HepG2 (cell line): ENCODE data around the gene DPH7. TPM values are rescaled to one million over a fixed set of nuclear protein-coding genes. Genes with fewer than 3 reads are reported as not detected.

Experiments used
- ATAC-seq: fragments of 200-7000 bp; cut with Tn5 transposase; 3 replicates; pipeline ENCODE4 v1.9.1; 2020; ENCODE audit warnings: mild to moderate bottlenecking, moderate library complexity
- BruUV-seq: library from RNA; stranded (reverse); fragments of 400-500 nt; replicated peaks from 2 replicates; lab custom pipeline; 2021; lab: Mats Ljungman, UMichigan
- CTCF ChIA-PET: fragments of 300-600 bp; formaldehyde crosslinking; extraction: SDS; loops from one replicate; lab custom pipeline; 2021; ENCODE audit warnings: low total read pairs, inconsistent platforms, low intra/inter-chr PET ratio; lab: Yijun Ruan, JAX
- POLR2A ChIA-PET: fragments of 350-600 bp; sonication (Branson Sonifier 250); formaldehyde crosslinking; loops from one replicate; lab custom pipeline; 2020; ENCODE audit warnings: antibody characterized with exemption, inconsistent platforms; lab: Yijun Ruan, JAX
- DNase-seq: peaks from one replicate; pipeline ENCODE4 v3.0.0-alpha.2; 2015; ENCODE audit warnings: low spot score
- FAIRE-seq: peaks from 3 replicates; lab custom pipeline; 2011; peaks lifted over from hg19 to GRCh38; lab: Jason Lieb, UNC
- H2AFZ ChIP-seq: one replicate; pipeline ENCODE4 v1.6.1; 2011; ENCODE audit warnings: low read length, inconsistent platforms
- H3K27ac ChIP-seq: fragments of 300-600 bp; 3 replicates; pipeline ENCODE4 v1.8.0; 2011; ENCODE audit warnings: mixed run types, mild to moderate bottlenecking, mixed read lengths, low read length, inconsistent platforms; ENCODE audit not compliant: insufficient read depth; ENCODE audit errors: extremely low read length
- H3K27me3 ChIP-seq, 2 experiments: fragments of 200-600 bp in 1 of 2; 2 replicates in 1 of 2; 3 replicates in 1 of 2; pipeline versions ENCODE4 v1.6.0 to v1.8.0; 2011; ENCODE audit warnings: low read length in 2 of 2, mild to moderate bottlenecking in 2 of 2, moderate library complexity in 2 of 2, inconsistent platforms in 1 of 2; ENCODE audit not compliant: insufficient read depth in 2 of 2, control insufficient read depth in 1 of 2
- H3K36me3 ChIP-seq, 2 experiments: fragments of 200-600 bp in 1 of 2; replicated peaks in 1 of 2; 2 replicates in 1 of 2; 3 replicates in 1 of 2; pipeline versions ENCODE4 v1.5.1 to v1.8.0; 2011; ENCODE audit warnings: low read length in 2 of 2, inconsistent platforms in 1 of 2; ENCODE audit not compliant: insufficient read depth in 2 of 2, control insufficient read depth in 1 of 2
- H3K4me1 ChIP-seq: 2 replicates; pipeline ENCODE4 v1.5.1; 2012; ENCODE audit warnings: low read length, inconsistent platforms; ENCODE audit not compliant: insufficient read depth
- H3K4me2 ChIP-seq: 2 replicates; pipeline ENCODE4 v1.6.0; 2011; ENCODE audit warnings: low read depth, low read length, inconsistent platforms
- H3K4me3 ChIP-seq, 3 experiments: fragments of 200-600 bp in 1 of 3; sonication (generic), shearing (Covaris generic) in 1 of 3; replicated peaks in 1 of 3; 2 replicates each; pipeline ENCODE4 v1.5.1; 2011 to 2016; ENCODE audit warnings: low read length in 3 of 3, inconsistent platforms in 2 of 3, low read depth in 2 of 3, mild to moderate bottlenecking in 2 of 3, control low read depth in 1 of 3, mixed read lengths in 1 of 3; ENCODE audit not compliant: insufficient read depth in 1 of 3
- H3K79me2 ChIP-seq: one replicate; pipeline ENCODE4 v1.6.1; 2011; ENCODE audit warnings: low read length, inconsistent platforms; ENCODE audit not compliant: insufficient read depth
- H3K9ac ChIP-seq: 2 replicates; pipeline ENCODE4 v1.6.0; 2011; ENCODE audit warnings: mild to moderate bottlenecking, low read depth, low read length, inconsistent platforms; ENCODE audit not compliant: insufficient read depth
- H3K9me3 ChIP-seq: 2 replicates; pipeline ENCODE4 v1.5.1; 2012; ENCODE audit warnings: mild to moderate bottlenecking, low read length
- H4K20me1 ChIP-seq: 2 replicates; pipeline ENCODE4 v1.6.0; 2011; ENCODE audit warnings: inconsistent platforms, mild to moderate bottlenecking, low read length, moderate library complexity; ENCODE audit not compliant: insufficient read depth
- HDAC2 ChIP-seq: sonication (generic); formaldehyde crosslinking; IDR thresholded peaks from 2 replicates; pipeline ENCODE4 v1.4.0; 2020; ENCODE audit warnings: missing genetic modification reagents
- HOXA7 ChIP-seq: sonication (generic); formaldehyde crosslinking; IDR thresholded peaks from 2 replicates; pipeline ENCODE4 v1.8.1; 2022; ENCODE audit warnings: mild to moderate bottlenecking, missing genetic modification reagents, moderate library complexity
- NONO ChIP-seq, 2 experiments: fragments of 450-650 bp in 1 of 2; sonication (generic) in 1 of 2; formaldehyde crosslinking in 1 of 2; IDR thresholded peaks in 1 of 2; conservative IDR thresholded peaks in 1 of 2; 2 replicates each; pipeline versions ENCODE4 v1.6.1 to v1.8.0; 2017 to 2022; ENCODE audit warnings: mild to moderate bottlenecking in 1 of 2, missing genetic modification reagents in 1 of 2, moderate library complexity in 1 of 2
- WGBS: methylation state at CpG from one replicate; pipeline ENCODE4 v1.1.6; 2017; ENCODE audit warnings: low lambda C conversion rate; 5-methylcytosine and 5-hydroxymethylcytosine counted together
- in situ Hi-C: cut with HindIII; loops from 2 replicates; pipeline ENCODE4 v1.10.0; 2017; ENCODE audit warnings: low pct_unique_long_range_greater_than_20kb; ENCODE audit not compliant: extremely low pct_ligation_motif_present
- intact Hi-C: fragments of 100-400 bp; cut with micrococcal nuclease; formaldehyde crosslinking; loops from one replicate; pipeline ENCODE4 v1.10.0; 2022; ENCODE audit not compliant: unreplicated experiment
- polyA plus RNA-seq, 8 experiments: library from polyadenylated mRNA; depleted of rRNA in 3 of 8; stranded (reverse) in 7 of 8; unstranded in 1 of 8; fragments of >200 nt; fragmentation: Illumina TruSeq in 4 of 8; extraction: Trizol in 4 of 8; gene quantifications; 2 replicates each; pipeline versions ENCODE4 v1.2.1 to v1.2.3, GENCODE V29; 2011 to 2016; ENCODE audit warnings: low read depth in 4 of 8, missing spikeins in 1 of 8, mixed read lengths in 1 of 8; ENCODE audit not compliant: insufficient read depth in 1 of 8
- total RNA-seq, 5 experiments: library from RNA; depleted of rRNA; stranded (reverse); fragments of >200 nt; fragmentation: Illumina TruSeq; extraction: Trizol; gene quantifications; 2 replicates each; pipeline ENCODE4 v1.2.3, GENCODE V29; 2016; ENCODE audit warnings: low read depth in 1 of 5
- TF ChIP-seq, protein P1 (sequence below): sonication (generic); formaldehyde crosslinking; IDR thresholded peaks from 2 replicates; pipeline ENCODE4 v1.5.0; 2020; ENCODE audit warnings: mild to moderate bottlenecking, missing genetic modification reagents

DPH7 gene
- total and polyA plus RNA-seq, 2 of the 13 experiments (the other 11 are each of a cell fraction or from before 2014, with no cell fraction given), result 27.6 to 31.6 TPM

DNA sequence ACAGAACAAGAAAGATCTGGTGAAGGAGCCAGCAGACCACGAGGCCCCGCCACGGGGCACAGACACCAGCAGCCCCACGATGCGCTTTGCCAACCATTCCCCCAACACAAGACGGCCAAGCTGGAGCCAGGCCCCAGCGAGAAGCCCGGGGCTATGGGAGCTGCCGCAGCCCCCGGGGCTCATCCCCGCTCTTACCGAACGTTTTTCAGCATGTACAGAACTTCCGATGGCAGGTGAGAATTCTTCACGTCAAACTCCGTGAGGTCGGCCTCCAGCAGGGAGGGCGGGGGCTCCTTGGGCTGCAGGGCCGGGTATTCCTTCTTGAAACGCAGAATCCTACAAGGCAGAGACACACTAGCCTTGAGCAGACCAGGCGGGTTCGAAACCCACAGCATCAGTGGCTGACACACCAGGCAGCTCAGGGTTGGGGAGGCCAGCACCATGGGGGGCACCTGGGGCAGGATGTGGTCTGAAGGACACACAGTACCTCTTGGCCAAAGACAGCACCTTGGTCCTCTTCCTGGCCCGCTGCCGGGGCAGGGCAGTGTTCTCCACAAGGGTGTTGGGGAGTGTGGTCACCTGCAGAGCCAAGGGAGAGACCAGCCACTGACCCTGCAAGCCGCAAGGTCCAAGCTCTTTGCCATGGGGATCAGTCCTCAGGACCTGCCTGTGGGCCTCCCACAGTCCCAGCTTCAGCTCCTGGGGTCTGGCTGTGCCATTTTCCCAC is 35.3 kb downstream of the DPH7 start:
- WGBS, result 84% methylated on average over 9 of the region's 25 CpGs
- H3K36me3 ChIP-seq, result no peaks in the 10 kb centered on the region
- H3K9ac ChIP-seq, result no peak overlapping the region
- DNase-seq, result no peak
- H3K9me3 ChIP-seq, result peaks cover 10% of the 10 kb centered on the region; the same call in 1 of the 2 replicates
- intact Hi-C loops, result no loop called here
- H3K4me1 ChIP-seq, result no peaks in the 10 kb centered on the region; the same call in 1 of the 2 replicates
- H2AFZ ChIP-seq, result no peak overlapping the region
- TF ChIP-seq HDAC2 (CRISPR knock-in tag), result no peak
- TF ChIP-seq HOXA7 (CRISPR knock-in tag), result no peak
- TF ChIP-seq, protein P1, sequence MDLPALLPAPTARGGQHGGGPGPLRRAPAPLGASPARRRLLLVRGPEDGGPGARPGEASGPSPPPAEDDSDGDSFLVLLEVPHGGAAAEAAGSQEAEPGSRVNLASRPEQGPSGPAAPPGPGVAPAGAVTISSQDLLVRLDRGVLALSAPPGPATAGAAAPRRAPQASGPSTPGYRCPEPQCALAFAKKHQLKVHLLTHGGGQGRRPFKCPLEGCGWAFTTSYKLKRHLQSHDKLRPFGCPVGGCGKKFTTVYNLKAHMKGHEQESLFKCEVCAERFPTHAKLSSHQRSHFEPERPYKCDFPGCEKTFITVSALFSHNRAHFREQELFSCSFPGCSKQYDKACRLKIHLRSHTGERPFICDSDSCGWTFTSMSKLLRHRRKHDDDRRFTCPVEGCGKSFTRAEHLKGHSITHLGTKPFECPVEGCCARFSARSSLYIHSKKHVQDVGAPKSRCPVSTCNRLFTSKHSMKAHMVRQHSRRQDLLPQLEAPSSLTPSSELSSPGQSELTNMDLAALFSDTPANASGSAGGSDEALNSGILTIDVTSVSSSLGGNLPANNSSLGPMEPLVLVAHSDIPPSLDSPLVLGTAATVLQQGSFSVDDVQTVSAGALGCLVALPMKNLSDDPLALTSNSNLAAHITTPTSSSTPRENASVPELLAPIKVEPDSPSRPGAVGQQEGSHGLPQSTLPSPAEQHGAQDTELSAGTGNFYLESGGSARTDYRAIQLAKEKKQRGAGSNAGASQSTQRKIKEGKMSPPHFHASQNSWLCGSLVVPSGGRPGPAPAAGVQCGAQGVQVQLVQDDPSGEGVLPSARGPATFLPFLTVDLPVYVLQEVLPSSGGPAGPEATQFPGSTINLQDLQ (CRISPR knock-in tag), result no peak
- TF ChIP-seq NONO (IDR thresholded peaks at IDR 0.05), result no peak
- no peak for TF ChIP-seq NONO (CRISPR knock-in tag; conservative IDR thresholded peaks at IDR 0.05)
- TF ChIP-seq, all 625 proteins: peak for 0
- in situ Hi-C loops, result no loop called here
- Histone ChIP-seq H3K79me2 (no peaks in the 10 kb centered on the region), H3K27me3 (peaks cover 0 to 2% of the 10 kb centered on the region in 2 experiments; a peak in 2 of 5 replicates), H3K27ac (no peak overlapping the region), H3K4me3 (no peak overlapping the region), H4K20me1 (no peaks in the 10 kb centered on the region), H3K4me2 (no peak overlapping the region)
- FAIRE-seq (no peak), ATAC-seq (no peak; the same call in 2 of the 3 replicates)
- ChIA-PET POLR2A (no interaction called here), CTCF (no interaction called here)
- BruUV-seq, result no TSS peak
